H54 (cell line): ENCODE data around the gene TFDP2.
"Not testable (repeated sequence)": the region's sequence is repeated elsewhere in the genome, so short reads cannot be mapped to it uniquely, and the experiment has no call there.

Source experiments
- DNase-seq: peaks from one replicate; pipeline ENCODE4 v3.0.0; 2011; ENCODE audit warnings: low spot score, mixed read lengths; ENCODE audit not compliant: insufficient read length
- FAIRE-seq: peaks from 3 replicates; lab custom pipeline; 2011; peaks lifted over from hg19 to GRCh38; lab: Jason Lieb, UNC
- POLR2A ChIP-seq: IDR thresholded peaks from 2 replicates; pipeline ENCODE4 v1.6.1; 2011; ENCODE audit warnings: low read depth, mild to moderate bottlenecking, low read length

TFDP2 gene

GRCh38 chr3:142148044-142148791 is 1.1 kb downstream of the TFDP2 start:
- DNase-seq (no peak), FAIRE-seq (peak; percentile 71)
- no peak for TF ChIP-seq POLR2A

DNA sequence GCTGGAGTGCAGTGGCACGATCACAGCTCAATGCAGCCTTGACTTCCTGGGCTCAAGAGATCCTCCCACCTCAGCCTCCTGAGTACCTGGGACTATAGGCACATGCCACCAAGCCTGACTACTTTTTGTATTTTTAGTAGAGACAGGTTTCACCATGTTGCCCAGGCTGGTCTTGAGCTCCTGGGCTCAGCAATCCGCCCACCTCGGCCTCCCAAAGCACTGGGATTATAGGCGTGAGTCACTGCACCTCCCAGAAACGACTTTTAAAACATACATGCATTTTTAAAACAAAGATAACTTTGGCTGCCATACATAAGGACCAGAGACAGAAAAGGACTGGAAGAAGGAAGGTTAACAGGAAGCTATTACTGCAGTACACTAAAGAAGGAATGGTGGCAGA is 4.8 kb downstream of the TFDP2 start:
- FAIRE-seq, result peak; percentile 61

GRCh38 chr3:142140608-142141285 is 8.6 kb downstream of the TFDP2 start:
- not testable (repeated sequence) for FAIRE-seq, DNase-seq

More for the DNA sequence above, 4.8 kb downstream of the TFDP2 start:
- DNase-seq, result not testable (repeated sequence)

DNA sequence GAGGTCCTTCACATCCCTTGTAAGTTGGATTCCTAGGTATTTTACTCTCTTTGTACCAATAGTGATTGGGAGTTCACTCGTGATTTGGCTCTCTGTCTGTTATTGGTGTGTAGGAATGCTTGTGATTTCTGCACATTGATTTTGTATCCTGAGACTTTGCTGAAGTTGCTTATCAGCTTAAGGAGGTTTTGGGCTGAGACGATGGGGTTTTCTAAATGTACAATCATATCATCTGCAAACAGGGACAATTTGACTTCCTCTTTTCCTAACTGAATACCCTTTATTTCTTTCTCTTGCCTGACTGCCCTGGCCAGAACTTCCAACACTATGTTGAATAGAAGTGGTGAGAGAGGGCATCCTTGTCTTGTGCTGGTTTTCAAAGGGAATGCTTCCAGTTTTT is 12.3 kb downstream of the TFDP2 start:
- not testable (repeated sequence) for FAIRE-seq

DNA sequence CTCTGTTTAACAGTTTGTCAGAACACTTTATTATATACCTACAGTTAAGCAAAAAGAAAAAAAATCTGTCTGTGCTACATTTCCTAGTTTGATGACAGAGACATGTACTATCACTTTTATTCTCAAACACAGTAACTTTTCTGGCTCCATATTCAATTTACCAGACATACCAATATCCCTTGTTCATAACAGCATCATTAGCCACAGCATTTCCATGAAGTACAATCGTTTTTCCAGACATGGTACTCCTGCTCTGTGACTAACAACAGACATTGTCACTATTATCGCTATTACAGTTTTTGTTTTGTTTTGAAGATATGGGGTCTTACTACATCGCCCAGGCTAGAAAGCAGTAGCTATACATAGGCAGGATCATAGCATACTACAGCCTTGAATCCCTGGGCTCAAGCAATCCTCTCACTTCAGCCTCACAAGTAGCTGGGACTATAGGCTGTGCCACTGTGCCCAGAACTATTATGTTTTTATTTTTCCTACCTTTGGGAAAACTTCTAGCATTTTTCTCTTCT is 14.5 kb downstream of the TFDP2 start:
- no peak for TF ChIP-seq POLR2A
- no peak for DNase-seq
- FAIRE-seq, result peak; percentile 38

More for the DNA sequence above, 12.3 kb downstream of the TFDP2 start:
- DNase-seq, result not testable (repeated sequence)

- FAIRE-seq, result no peak
- TF ChIP-seq POLR2A, result no peak
- DNase-seq, result no peak
Observed at GRCh38 chr3:142129516-142130171, 19.7 kb downstream of the TFDP2 start.

GRCh38 chr3:142127941-142128658 is 21.2 kb downstream of the TFDP2 start:
- no peak for TF ChIP-seq POLR2A
- DNase-seq (no peak), FAIRE-seq (no peak)

- FAIRE-seq (no peak), DNase-seq (no peak)
- no peak for TF ChIP-seq POLR2A
Observed at GRCh38 chr3:142124243-142124642, 25.1 kb downstream of the TFDP2 start.

DNA sequence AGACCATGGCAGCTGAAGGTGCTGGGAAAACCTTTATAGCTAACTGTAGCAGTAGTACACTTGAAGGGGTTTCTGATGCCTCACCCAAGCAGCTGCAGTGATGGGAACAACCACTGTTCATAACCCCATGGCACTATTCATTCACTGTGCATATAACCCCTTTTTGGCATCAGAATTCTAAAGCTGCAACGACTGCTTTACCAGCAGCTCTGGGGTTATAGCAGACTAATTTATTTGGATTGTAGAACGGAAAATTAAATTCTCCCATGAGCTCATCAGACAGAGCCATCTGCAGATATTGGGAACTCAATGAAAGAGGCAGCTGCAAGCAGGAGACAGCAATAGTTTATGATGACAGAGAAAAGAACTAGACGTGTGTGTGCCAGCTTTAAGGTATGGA is 28.6 kb downstream of the TFDP2 start:
- TF ChIP-seq POLR2A, result no peak
- FAIRE-seq, result no peak
- no peak for DNase-seq

GRCh38 chr3:142118911-142119310 is 30.4 kb downstream of the TFDP2 start:
- no peak for TF ChIP-seq POLR2A
- DNase-seq (no peak), FAIRE-seq (no peak)

- peak; percentile 6 for DNase-seq
- no peak for TF ChIP-seq POLR2A
- peak; percentile 67 for FAIRE-seq
Observed at GRCh38 chr3:142117056-142117851, 32.1 kb downstream of the TFDP2 start.

DNA sequence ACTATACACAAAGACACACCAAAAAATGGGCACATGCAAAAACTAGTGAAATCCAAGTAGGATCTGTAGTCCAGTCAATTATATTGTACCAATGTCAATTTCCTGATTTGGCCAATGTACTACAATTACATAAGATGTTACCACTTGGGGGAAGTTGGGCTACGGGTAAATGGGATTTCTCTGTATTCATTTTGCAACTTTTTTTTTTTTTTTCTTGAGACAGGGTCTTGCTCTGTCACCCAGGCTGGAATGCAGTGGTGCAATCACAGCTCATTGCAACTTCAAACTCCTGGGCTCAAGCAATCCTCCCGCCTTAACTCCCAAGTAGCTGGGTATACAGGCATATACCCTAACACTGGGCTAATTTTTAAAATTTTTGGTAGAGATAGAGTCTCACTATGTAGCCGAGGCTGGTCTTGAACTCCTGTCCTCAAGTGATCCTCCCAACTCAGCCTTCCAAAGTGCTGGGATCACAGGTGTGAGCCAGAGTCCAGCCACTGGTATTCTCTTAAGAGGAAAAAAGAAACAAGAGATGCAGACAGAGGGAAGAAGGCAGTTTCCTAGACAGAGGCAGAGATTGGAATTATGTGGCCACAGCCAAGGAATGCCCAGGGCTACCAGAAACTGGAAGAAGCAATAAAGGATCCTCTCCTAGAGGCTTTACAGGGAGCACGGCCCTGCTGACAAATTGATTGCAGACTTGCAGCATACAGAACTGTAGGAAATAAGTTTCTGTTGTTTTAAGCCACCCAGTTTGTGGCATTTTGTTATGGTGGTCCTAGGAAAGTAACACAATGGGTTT is 33.3 kb downstream of the TFDP2 start:
- DNase-seq (no peak), FAIRE-seq (peak; percentile 68)
- TF ChIP-seq POLR2A, result no peak
